Subcutaneous adipose tissue (tissue), 4 donors: Measurements from ENCODE around the gene CDPF1. TPM values are rescaled to one million over a fixed set of nuclear protein-coding genes. Genes with fewer than 3 reads are reported as not detected.

Experiments used
- CTCF ChIP-seq: fragments of 450-650 bp; IDR thresholded peaks from one replicate; pipeline ENCODE4 v1.5.1; 2016; ENCODE audit warnings: low read depth, mild to moderate bottlenecking, control low read depth, antibody characterized with exemption, moderate library complexity
- total RNA-seq, 4 donors: library from RNA; depleted of rRNA; stranded (reverse); fragments of >200 nt; gene quantifications; one replicate each; pipeline ENCODE4 v1.1.0, GENCODE V29; 2016

Gene CDPF1
- total RNA-seq, 4 donors from 2014 or later, result 3.4 to 13.6 (median 9.2) TPM

- TF ChIP-seq CTCF, result no peak
Measured at GRCh38 chr22:46280063-46280817, 30.1 kb upstream of the CDPF1 start.

- no peak for TF ChIP-seq CTCF
Measured at GRCh38 chr22:46278656-46279645, 28.9 kb upstream of the CDPF1 start.

- no peak for TF ChIP-seq CTCF
Measured at GRCh38 chr22:46276563-46276962, 26.5 kb upstream of the CDPF1 start.

- TF ChIP-seq CTCF, result no peak
Measured at GRCh38 chr22:46275455-46276122, 25.5 kb upstream of the CDPF1 start.

- TF ChIP-seq CTCF, result no peak
Measured at GRCh38 chr22:46274381-46274780, 24.3 kb upstream of the CDPF1 start.

GRCh38 chr22:46273432-46274148 lies 23.5 kb upstream of the CDPF1 start:
- no peak for TF ChIP-seq CTCF
